HG03565 (cell line): ENCODE measurements around the gene EYS.

Experiments used
- ATAC-seq: cut with Tn5 transposase; IDR thresholded peaks from one replicate; pipeline ENCODE4 v1.9.1; 2021; ENCODE audit warnings: mild to moderate bottlenecking, moderate library complexity; ENCODE audit not compliant: unreplicated experiment

EYS gene

GRCh38 chr6:65253041-65253440 is 454.0 kb downstream of the EYS start:
- ATAC-seq, result no peak

DNA sequence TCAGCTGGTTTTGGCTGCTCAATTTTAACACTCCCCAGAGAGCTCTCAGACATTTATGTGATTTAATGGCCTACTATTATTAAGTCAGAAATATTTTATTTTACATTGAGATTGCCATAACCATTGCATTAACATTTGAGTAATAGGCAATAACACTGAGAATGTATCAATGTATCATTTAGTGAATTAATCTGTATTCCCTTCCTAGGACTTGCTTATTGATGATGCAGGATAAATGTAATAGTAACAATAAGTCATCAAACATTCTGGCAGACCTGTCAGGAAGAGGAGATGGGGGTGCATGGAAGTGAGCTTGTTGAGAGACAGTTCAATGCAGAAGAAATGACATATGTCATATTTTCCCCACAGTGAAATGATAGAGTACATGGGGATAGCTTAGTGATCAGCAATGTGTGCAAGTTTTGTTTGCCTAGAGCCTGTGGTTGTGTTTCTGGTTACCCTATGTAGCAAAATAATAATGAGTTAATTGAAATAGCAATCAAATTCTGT is 458.9 kb downstream of the EYS start:
- no peak for ATAC-seq

GRCh38 chr6:65231616-65232015 is 475.4 kb downstream of the EYS start:
- ATAC-seq, result no peak

- ATAC-seq, result no peak
These were observed 477.2 kb downstream of the EYS start for GRCh38 chr6:65229825-65230224.

- no peak for ATAC-seq
These were observed 485.9 kb downstream of the EYS start for GRCh38 chr6:65221153-65221552.

DNA sequence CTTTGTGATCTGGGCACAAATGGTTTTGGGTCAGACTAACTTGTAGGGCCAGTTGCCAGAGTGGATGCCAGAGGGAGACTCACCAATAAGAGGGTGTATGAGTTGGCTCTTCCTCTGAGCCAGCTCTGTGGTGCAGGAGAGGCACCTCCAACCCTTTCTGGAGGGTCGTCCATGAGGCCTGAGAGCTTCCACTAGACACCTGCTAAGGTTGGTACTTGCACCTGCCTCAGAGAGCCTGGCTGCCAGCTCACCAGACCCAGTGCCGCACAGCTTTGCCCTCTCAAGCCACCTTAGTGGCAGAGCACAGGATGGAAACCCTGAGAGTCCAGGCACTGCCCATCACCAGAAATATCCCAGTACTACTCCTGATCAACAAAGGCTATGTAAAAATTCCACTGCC is 504.3 kb downstream of the EYS start:
- no peak for ATAC-seq

DNA sequence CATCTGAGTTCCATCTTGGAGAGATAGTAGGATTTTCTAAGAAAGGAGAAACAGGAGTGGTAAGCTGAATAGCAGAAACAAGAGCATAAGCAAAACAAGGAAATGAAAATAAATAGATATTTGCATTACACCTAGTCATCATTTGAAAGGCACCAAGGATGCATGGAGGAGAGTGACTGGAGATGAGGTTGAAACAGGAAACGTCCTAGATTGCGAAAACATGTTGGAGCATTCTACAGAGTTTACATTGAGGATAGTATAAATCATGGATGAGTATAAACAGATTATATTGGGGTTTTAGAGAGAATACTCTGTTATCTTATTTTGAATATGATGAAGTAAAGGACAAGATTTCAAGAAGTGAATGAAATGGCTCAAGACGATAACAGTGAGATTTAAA is 507.3 kb downstream of the EYS start:
- ATAC-seq, result no peak

GRCh38 chr6:65199121-65199520 is 507.9 kb downstream of the EYS start:
- no peak for ATAC-seq

GRCh38 chr6:65191471-65191870 is 515.6 kb downstream of the EYS start:
- no peak for ATAC-seq

DNA sequence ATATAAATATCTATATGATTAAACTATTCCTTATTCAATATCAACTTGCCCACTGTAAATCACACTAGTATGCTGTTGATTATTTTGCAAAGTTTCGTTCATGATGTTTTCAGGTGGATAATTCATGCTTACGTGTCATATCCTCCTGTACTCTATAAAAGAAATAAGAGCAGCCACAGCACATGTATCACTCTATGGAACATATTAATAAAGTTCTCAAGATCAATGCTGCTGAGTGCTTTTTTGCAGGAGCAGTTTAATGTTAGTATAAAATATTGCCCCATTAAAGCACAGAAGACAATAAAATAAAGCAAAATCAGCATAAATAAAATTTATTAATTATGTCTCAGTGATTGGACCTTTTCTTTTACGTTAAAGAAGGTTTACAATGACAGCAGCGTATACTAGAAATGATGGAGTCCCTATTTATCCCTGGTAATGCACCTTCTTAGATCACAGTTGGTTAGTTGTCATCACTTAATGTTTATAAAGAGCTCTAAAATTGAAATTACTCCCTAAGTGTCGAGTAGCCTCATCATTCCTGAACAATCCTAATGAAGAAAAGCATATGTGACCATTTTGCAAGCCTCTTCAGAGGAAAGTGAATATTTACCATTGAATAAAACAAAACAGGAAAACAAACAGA is 517.7 kb downstream of the EYS start:
- no peak for ATAC-seq

GRCh38 chr6:65186826-65187225 is 520.2 kb downstream of the EYS start:
- ATAC-seq, result no peak

DNA sequence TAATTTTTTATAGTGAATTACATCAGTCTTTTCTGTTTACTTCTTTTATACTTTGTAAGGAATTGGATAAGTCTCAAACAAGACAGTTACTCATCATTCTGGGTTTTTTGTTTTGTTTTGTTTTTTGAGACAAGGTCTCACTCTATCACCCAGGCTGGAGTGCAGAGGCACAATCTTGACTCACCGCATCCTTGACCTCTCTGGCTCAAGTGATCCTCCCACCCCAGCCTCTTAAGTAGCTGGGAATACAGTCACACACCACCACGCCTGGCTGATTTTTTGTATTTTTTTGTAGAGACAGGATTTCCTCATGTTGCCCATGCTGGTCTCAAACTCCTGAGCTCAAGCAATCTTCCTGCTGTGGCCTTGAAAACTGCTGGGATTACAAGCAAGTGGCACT is 524.3 kb downstream of the EYS start:
- no peak for ATAC-seq

DNA sequence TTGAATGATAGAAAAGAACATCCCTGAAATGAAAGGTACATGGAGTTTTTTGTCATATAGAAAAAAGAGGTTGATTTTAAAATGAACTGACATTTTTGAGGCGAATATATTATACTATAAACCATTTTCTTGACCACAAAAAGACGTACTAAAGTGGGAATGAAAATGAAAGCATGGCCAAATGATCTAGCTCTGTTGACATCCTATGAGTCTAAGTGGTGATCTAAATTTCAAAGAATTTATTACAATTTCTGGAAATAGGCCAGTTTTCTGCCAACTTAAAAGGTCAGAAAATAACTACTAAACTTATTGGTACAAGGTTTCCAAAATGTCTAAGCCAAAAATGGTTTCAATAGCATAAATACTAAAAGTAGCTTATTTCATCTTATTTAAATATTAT is 536.8 kb downstream of the EYS start:
- ATAC-seq, result no peak

- ATAC-seq, result no peak
These were observed 545.4 kb downstream of the EYS start for GRCh38 chr6:65161661-65162060.

DNA sequence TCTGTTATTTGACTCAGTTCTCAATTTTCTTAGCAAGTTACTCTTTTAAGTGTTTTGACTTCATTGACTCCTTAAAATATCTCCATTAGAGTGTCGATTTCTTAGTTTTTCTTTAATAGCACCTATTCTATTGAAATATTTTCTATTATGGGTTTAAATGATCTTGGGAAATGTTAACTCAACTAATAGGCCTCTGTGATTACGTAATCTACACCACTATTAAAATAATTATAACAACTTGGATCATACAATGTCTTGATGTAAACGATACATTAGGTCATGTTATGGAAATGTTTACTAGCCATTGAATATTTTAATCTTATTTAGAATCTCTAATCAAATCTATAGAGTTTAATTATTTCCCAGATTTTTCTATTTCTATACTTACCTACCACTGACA is 550.0 kb downstream of the EYS start:
- ATAC-seq, result no peak

- no peak for ATAC-seq
These were observed 551.9 kb downstream of the EYS start for GRCh38 chr6:65155083-65155482.

GRCh38 chr6:65149841-65150240 is 557.2 kb downstream of the EYS start:
- ATAC-seq, result no peak

- ATAC-seq, result no peak
These were observed 558.2 kb downstream of the EYS start for GRCh38 chr6:65148839-65149238.

- no peak for ATAC-seq
These were observed 571.5 kb downstream of the EYS start for GRCh38 chr6:65135567-65135966.

GRCh38 chr6:65126667-65127066 is 580.4 kb downstream of the EYS start:
- no peak for ATAC-seq

- no peak for ATAC-seq
These were observed 583.5 kb downstream of the EYS start for GRCh38 chr6:65123521-65123920.

GRCh38 chr6:65117817-65118409 is 589.1 kb downstream of the EYS start:
- no peak for ATAC-seq

DNA sequence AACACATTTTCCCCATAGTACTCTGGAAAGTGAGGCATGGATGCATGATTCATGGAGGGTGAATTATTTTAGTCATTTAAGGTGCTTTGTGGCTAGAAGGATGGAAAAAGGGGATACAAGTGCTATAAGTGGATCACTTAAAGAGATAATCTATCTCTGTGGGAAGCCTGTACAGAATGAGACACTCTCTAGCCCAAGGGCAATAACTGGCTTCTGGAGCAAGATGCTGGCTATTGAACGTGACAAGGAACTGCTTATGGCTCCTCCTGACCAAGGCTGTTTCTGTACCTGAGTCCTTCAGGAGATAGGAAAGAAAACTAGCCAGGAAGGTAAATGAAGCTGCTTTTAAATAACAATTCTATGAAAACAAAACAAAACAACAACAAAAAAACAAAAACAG is 590.7 kb downstream of the EYS start:
- ATAC-seq, result no peak
